G401 (cell line): Measurements from ENCODE around the gene CBX2. TPM values are rescaled to one million over a fixed set of nuclear protein-coding genes. Genes with fewer than 3 reads are reported as not detected.
"Not testable (repeated sequence)": the region's sequence is repeated elsewhere in the genome, so short reads cannot be mapped to it uniquely, and the experiment has no call there.

Experiments used
- DNase-seq: peaks from one replicate; pipeline ENCODE4 v3.0.0-alpha.2; 2015; ENCODE audit warnings: low spot score
- in situ Hi-C: cut with HindIII; loops from 2 replicates; pipeline ENCODE4 v1.10.0; 2016; ENCODE audit warnings: low sequenced_read_pairs, mixed read lengths
- total RNA-seq: library from RNA; depleted of rRNA; stranded (reverse); fragments of >200 nt; shearing (Covaris generic); gene quantifications from 2 replicates; pipeline ENCODE4 v1.2.3, GENCODE V29; 2014

Gene CBX2
- total RNA-seq, 1 experiment from 2014 or later, result 48.4 TPM

GRCh38 chr17:79758271-79758670 lies 19.7 kb upstream of the CBX2 start:
- in situ Hi-C loops, result loop anchor here (25.0 kb wide), 1 partner anchor 229 kb away; no protein-coding TSS in a partner anchor

DNA sequence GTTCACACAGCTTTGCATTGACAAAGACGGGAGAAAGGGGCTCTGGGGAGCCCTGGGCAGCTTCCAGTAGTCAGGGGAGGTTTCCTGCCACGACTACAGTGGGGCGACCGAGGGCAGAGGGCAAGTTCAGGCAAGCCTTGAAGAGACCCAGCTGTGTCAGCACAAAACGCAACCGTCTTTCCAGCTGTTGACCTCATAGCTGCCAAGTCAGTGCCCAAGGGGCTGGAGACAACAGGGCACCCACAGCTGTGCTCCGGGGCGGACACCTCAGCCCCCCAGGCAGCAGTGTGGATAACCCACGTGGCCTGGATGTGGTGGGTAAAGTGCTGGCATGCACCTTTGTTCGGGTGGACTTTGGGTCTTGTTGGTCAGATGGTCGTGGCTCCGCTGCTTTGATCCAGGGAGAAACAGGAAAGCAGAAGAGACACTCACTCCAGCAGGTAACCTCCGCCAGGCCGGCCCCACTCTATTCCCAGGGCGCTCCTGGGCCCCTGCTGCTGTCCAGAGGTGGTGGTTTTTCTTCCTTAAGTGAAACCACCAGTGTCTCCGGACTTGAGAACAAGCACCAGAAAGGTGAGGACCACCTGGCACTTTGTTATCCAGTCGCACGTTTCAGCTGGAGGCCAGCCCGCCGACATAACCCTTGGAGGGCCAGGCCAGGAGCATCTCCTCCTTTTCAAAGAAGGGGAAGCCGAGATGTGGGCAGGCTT lies 17.6 kb upstream of the CBX2 start:
- in situ Hi-C loops, result loop anchor here (25.0 kb wide), 1 partner anchor 227 kb away; no protein-coding TSS in a partner anchor
- no peak for DNase-seq

More at GRCh38 chr17:79758271-79758670, 19.7 kb upstream of the CBX2 start:
- no peak for DNase-seq

GRCh38 chr17:79761894-79762589 lies 15.9 kb upstream of the CBX2 start:
- in situ Hi-C loops, result loop anchor here (25.0 kb wide), 1 partner anchor 225 kb away; no protein-coding TSS in a partner anchor
- no peak for DNase-seq

GRCh38 chr17:79765708-79766107 lies 12.2 kb upstream of the CBX2 start:
- DNase-seq, result no peak
- in situ Hi-C loops, result loop anchor here (25.0 kb wide), 1 partner anchor 222 kb away; no protein-coding TSS in a partner anchor

DNA sequence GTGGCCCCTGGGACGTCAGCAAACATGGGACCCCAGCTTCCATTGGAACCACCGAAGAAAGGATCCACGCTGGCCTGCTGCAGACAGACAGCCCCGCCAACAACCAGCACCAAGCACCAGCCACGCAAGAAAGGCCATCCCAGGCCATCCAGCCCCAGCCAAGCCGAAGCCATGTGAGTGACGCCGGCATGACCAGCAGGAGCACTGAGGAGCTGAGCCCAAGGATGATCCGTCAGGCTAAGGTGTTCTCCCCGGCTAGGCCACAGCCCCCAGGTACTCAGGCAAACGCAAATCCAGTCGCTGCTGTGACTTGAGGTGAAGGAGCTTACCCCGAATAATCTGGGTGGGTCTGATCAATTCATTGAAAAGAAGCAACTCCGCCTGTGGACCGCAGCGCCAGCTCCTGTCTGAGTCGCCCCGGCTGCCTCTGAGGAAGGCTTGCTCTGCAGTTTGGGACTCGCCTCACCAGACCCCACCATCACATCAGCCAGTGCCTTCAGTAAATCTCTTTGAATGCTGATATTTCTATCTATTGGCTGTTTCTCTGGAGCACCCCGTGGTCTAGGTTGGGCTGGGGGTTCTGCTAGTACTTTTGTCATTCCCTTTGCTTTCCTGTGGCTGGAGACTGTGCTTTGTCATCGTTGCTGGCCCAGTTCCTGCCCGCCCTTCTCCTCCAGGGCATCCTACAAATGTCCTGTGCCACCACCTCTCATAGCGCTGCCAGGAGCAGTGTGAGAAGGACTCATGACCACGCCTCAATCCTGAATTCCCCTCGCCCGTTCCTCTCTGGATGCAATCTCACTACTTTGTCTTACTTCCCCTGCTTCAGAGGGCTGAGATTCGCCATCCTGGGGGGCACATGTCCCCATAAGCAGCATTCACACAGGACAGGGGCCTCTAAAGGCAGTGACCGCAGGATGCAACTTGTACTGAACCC lies 8.1 kb upstream of the CBX2 start:
- DNase-seq, result no peak
- in situ Hi-C loops, result loop anchor here (25.0 kb wide), 1 partner anchor 217 kb away; no protein-coding TSS in a partner anchor

DNA sequence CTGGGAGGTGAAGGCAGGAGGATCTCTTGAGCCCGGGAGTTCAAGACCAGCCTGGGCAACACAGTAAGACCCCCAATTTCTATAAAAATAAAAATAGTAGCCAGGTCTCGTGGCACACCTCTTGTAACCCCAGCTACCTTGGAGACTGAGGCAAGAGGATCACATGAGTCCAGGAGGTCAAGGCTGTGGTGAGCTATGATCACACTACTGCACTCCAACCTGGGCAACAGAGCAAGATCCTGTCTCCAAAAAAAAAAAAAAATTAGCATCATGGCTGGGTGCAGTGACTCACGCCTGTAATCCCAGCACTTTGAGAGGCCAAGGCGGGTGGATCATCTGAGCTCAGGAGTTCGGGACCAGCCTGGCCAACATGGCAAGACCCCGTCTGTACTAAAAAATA lies 6.7 kb upstream of the CBX2 start:
- no peak for DNase-seq
- in situ Hi-C loops, result loop anchor here (25.0 kb wide), 1 partner anchor 216 kb away; no protein-coding TSS in a partner anchor

GRCh38 chr17:79772726-79773125 lies 5.2 kb upstream of the CBX2 start:
- not testable (repeated sequence) for DNase-seq
- in situ Hi-C loops, result loop anchor here (25.0 kb wide), 1 partner anchor 215 kb away; no protein-coding TSS in a partner anchor

DNA sequence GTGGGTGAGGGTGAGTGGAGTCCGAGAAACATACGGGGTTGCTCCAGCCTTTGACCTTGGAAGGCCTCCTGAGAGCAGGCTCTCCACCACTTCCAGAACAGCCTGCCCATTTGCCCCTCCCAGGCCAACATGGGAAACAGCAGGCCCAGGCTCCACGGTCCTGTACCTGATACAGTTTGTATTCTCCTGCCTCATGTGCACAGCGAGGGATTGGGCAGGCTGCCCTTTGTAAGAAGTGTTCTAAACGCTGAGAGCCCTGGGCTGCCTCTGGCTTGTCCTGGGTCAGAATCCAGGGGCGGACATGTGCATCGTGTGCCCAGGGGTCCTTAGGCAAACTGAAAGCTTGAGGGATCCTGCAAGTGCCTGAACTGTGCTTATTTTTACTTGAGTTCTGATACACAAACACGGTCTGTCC lies 3.4 kb upstream of the CBX2 start:
- no peak for DNase-seq
- in situ Hi-C loops, result loop anchor here (25.0 kb wide), 1 partner anchor 213 kb away; no protein-coding TSS in a partner anchor

GRCh38 chr17:79775632-79776031 lies 2.3 kb upstream of the CBX2 start:
- in situ Hi-C loops, result no loop called here
- DNase-seq, result no peak

GRCh38 chr17:79776376-79777119 lies 1.4 kb upstream of the CBX2 start:
- DNase-seq, result no peak
- in situ Hi-C loops, result no loop called here

DNA sequence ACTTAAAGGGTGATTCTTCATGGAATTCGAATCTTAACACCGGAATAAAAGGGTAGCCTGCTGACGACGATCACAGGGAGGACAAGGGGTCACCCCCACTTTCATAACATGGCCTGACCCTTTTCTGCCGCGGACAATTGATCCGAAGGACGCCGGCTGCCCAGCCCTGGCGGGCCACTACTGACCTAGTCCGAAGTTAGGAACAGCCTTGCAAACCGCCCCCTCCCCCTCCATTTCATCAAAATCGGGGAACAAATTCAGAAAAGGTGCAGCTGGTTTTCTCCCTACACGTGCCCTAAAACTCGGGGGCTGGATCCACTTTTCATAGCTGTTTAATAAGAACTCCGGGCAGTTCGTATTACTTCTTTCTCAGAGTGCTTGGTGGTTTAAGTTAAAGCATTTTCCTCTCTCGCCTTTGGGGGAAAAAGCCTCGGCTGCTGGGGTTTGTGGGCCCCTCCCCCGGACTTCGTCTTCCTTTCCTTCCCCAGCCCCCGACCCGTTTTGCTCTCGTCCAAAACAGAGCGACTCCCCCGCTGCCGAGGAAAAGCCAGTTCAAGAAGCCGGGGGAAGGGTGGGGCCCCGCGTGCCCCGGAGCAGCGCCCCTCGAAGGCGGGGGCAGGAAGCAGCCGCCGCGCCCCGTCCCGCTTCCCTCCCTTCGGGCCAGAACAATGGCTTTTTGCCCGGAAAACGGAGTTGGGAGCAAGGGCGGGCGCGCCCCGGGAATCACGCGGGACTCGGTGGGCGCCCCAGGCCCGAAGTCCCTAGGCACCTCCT lies 641 bp upstream of the CBX2 start:
- in situ Hi-C loops, result no loop called here
- DNase-seq, result no peak

DNA sequence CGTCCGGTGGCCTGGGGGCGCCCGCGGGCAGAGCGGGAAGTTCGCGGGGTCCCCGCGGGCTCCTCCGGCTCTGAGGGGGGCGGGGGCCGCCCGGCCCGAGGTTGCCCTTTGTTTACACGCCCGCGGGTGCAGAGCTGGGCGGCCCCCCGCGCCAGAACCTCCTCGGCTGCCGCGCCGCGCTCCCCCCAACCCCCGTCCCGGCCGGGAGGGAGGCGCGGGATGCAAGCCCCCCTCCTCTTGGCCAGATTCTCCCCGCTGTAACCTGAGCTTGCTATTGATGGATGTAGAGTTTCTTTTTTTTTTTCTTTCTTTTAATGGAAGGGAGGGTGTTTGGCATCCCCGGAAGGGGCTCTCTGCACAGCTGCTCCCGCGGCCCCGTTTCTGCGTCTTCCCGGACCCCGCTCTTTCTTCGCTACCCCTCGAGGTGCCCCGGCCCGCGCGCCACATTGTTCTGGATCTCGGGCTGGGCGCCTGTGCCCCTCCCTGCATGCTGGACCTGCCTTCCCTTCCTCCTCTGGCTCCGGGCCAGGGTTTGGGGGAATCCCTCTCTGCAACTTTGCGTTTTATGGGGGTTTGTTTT lies 646 bp downstream of the CBX2 start:
- in situ Hi-C loops, result no loop called here
- no peak for DNase-seq

GRCh38 chr17:79779084-79779529 lies 1.2 kb downstream of the CBX2 start:
- no peak for DNase-seq
- in situ Hi-C loops, result no loop called here

GRCh38 chr17:79779661-79780365 lies 1.9 kb downstream of the CBX2 start:
- in situ Hi-C loops, result no loop called here
- no peak for DNase-seq

- DNase-seq, result no peak
- in situ Hi-C loops, result no loop called here
These were observed 3.2 kb downstream of the CBX2 start for GRCh38 chr17:79781012-79781650.
